WI38 (cell line): Measurements from ENCODE around the gene NUP50.

ENCODE experiments used
- H3K4me3 ChIP-seq: 2 replicates; pipeline ENCODE4 v1.5.1; 2011; ENCODE audit warnings: low read depth, mild to moderate bottlenecking, control low read depth, low read length
- TF ChIP-seq, protein P1 (sequence below): IDR thresholded peaks from 2 replicates; pipeline ENCODE4 v1.5.1; 2012; ENCODE audit warnings: low read depth, mild to moderate bottlenecking, control low read depth, low read length

The NUP50 gene

GRCh38 chr22:45163451-45164269 is at the start of gene NUP50:
Gene NUP50 (plus strand): TSS chr22:45163925. CDS start chr22:45168178, 4,253 bp downstream.
- TF ChIP-seq, protein P1, sequence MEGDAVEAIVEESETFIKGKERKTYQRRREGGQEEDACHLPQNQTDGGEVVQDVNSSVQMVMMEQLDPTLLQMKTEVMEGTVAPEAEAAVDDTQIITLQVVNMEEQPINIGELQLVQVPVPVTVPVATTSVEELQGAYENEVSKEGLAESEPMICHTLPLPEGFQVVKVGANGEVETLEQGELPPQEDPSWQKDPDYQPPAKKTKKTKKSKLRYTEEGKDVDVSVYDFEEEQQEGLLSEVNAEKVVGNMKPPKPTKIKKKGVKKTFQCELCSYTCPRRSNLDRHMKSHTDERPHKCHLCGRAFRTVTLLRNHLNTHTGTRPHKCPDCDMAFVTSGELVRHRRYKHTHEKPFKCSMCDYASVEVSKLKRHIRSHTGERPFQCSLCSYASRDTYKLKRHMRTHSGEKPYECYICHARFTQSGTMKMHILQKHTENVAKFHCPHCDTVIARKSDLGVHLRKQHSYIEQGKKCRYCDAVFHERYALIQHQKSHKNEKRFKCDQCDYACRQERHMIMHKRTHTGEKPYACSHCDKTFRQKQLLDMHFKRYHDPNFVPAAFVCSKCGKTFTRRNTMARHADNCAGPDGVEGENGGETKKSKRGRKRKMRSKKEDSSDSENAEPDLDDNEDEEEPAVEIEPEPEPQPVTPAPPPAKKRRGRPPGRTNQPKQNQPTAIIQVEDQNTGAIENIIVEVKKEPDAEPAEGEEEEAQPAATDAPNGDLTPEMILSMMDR: no peak

DNA sequence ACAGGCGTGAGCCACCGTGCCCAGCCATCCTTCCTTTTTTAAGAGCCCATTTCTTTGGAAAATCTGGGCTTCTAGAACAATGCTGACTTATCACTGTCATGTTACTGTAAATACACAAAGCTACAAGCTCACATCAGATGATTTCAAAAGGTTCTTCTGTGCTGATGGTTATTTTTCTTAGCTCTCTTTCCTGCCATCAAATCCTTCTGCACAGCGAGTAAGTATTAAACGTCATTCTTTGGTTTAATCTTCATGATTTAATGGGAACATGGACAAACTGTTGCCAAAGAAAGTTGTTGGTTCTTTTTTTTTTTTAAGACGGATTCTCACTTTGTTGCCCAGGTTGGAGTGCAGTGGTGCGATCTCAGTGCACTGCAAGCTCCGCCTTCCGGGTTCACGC is 43.3 kb upstream of the NUP50 start:
- TF ChIP-seq, protein P1: no peak
- no peak overlapping the region for H3K4me3 ChIP-seq

More at GRCh38 chr22:45163451-45164269, at the start of gene NUP50:
- peak within 1 kb of the TSS; percentile 84 for H3K4me3 ChIP-seq

DNA sequence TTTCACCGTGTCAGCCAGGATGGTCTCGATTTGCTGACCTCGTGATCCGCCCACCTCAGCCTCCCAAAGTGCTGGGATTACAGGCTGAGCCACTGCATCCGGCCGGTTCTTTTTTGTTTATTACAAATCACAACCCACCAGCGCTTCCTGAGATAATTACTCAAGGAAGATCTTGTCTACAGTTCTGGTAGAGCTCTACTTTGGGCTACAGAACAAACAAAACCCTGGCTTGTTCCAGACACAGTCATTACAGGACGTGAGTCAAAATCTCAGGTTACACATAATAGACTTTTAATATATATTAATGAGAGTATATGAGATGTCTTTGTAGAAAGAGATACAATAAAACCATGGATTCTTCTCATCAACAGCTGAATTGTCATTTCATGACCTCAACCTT is 42.8 kb upstream of the NUP50 start:
- TF ChIP-seq, protein P1: no peak
- H3K4me3 ChIP-seq: no peak overlapping the region

DNA sequence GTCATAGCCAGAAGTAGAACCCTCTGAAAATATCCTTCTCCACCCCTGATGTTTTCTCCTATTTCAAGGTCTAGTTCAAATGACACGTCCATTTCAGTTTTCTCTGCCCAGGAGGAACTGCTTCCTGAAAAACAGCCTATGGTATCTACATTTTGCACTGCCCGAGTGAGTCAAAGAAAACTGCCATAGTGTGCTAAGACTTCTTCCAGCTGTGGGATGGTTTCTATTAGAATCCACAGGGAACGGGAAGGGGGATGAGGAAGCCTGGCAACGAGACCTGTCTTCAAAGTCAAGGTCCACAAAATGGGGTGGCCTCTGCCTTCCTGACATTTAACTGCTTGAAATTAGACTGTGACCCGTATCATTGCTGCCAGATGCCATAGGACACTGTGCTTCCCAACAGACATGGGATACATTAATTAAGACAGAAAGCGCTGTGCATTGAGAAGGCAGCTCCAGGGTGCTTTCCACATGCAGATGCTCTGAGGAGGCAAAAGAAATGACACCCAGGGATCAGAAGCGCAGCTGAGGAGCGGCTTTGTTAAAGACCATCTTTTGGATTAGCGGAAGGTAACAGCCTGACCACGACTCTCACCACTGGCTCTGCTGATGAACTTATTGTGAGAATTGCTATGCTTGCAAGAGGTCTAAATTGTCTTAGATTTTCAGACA is 39.4 kb upstream of the NUP50 start:
- TF ChIP-seq, protein P1: no peak
- no peak overlapping the region for H3K4me3 ChIP-seq

- no peak overlapping the region for H3K4me3 ChIP-seq
- TF ChIP-seq, protein P1: no peak
Observed at GRCh38 chr22:45125188-45125587, 38.5 kb upstream of the NUP50 start.

- TF ChIP-seq, protein P1: no peak
- H3K4me3 ChIP-seq: no peak overlapping the region
Observed at GRCh38 chr22:45127866-45128265, 35.9 kb upstream of the NUP50 start.
